WI38 (cell line): ENCODE data around the gene APOBEC3F.

Experiments
- H3K4me3 ChIP-seq: 2 replicates; pipeline ENCODE4 v1.5.1; 2011; ENCODE audit warnings: low read depth, mild to moderate bottlenecking, control low read depth, low read length
- TF ChIP-seq, protein P1 (sequence below): IDR thresholded peaks from 2 replicates; pipeline ENCODE4 v1.5.1; 2012; ENCODE audit warnings: low read depth, mild to moderate bottlenecking, control low read depth, low read length

Gene APOBEC3F

DNA sequence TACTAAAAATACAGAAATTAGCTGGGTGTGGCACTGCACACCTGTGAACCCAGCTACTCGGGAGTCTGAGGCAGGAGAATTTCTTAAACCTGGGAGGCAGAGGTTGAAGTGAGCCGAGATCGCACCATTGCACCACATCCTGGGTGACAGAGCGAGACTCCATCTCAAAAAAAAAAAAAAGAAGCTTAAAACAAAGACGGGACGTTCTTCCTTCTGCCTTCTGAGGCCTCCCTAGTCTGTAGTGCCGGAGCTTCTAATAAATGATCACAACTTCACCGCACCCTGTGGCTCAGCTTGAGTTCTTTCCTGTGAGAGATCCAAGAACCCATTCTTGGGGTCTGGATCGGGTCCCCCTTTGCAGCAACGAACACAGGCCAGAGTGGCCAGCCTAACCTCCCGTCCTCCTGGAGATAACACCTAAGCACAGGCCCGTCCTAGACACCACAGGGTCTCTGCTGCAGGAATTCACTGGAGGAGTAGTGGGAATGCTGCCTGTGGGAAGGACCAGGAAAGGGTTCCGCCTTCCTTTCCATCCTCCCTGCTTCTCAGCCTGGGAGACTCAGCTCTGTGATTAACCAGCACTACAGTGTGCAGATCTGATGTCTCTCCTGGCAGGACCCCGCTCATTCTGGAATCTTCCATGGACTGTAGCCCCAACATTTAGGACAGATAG, 54.2 kb downstream of the APOBEC3F start:
- H3K4me3 ChIP-seq = no peak overlapping the region
- TF ChIP-seq, protein P1, sequence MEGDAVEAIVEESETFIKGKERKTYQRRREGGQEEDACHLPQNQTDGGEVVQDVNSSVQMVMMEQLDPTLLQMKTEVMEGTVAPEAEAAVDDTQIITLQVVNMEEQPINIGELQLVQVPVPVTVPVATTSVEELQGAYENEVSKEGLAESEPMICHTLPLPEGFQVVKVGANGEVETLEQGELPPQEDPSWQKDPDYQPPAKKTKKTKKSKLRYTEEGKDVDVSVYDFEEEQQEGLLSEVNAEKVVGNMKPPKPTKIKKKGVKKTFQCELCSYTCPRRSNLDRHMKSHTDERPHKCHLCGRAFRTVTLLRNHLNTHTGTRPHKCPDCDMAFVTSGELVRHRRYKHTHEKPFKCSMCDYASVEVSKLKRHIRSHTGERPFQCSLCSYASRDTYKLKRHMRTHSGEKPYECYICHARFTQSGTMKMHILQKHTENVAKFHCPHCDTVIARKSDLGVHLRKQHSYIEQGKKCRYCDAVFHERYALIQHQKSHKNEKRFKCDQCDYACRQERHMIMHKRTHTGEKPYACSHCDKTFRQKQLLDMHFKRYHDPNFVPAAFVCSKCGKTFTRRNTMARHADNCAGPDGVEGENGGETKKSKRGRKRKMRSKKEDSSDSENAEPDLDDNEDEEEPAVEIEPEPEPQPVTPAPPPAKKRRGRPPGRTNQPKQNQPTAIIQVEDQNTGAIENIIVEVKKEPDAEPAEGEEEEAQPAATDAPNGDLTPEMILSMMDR = no peak

DNA sequence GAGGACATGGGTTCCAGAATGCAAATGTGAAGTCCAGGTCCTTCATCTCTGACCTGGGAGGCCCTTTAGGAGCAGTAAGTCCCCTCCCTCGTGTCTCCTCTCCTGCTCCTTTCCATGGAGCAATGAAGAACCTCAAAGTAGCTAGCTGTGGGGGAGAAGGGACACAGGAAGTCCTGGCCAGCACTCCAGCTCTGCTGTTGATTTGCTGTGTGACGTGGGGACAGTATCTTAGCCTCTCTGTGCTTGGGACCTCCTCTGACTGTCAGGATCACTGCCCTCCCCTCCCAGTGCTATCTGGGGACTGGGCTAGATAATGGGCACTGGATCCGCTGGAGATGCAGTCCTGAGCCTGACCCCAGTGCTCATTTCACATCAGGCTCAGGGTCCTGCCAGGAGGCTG, 55.3 kb downstream of the APOBEC3F start:
- TF ChIP-seq, protein P1 = no peak
- H3K4me3 ChIP-seq = no peak overlapping the region

DNA sequence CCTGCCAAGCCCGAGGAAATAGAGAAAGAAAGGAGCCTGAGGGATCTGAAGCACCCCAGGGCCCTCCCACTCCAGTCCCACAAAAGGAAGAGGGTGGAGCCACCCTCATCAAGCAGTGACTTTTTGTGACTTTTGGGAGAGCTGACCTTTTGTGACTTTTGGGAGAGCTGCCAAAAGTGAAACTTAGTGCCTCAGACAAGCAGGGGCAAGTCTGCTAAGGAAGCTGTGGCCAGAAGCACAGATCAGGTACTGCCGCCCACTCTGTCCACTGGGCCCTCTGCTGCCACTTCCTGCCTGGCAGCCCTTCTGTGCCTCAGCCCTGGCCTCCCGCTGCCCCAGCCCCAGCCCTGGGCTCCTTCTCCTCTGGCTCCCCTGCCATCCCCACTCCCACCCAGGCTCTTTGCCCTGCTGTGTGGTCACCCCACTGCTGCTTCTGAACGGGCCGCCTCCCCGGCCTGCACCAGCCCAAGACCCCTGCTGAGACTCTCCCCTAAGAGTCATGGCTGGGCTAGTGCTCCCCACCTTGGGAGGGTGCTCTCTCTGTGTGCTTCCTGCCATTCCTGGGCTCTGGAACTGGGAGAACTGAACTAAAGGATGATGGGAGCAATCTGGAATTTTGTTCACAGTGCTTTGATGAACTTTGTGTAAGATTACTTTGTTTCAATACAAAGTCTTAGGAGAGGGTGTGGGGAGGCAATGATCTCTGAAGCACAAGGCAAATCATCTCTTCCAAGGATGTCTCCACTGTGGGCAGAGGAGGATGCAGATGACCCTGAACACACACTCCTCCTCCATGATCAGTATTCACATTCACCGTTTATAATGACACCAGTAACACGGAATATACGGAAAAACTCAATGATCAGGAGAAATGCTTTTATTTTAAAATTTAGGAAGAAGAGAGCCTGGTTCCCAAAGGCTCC, 56.7 kb downstream of the APOBEC3F start, which contains the start of gene APOBEC3H:
APOBEC3H (plus strand) TSS at position 147 of the 923 bp plus-strand sequence. CDS start 3,035 bp downstream, outside the sequence.
- H3K4me3 ChIP-seq = no peak within 1 kb of the TSS
- TF ChIP-seq, protein P1 = no peak

DNA sequence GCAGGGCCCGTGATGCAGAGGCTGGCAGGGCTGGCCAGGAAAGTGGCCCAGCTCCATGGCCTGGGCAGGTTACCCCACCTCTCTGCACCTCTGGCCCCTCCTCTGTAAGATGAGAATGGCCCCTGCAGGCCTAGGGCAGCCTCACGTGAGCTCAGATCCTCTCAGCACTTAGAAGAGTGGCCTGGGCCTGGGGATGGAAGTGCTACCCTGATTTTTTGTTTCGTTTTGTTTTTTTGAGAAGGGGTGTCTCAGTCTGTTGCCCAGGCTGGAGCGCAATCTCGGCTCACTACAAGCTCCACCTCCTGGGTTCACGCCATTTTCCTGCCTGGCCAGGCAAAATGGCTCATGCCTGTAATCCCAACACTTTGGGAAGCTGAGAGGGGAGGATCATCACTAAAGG, 57.4 kb downstream of the APOBEC3F start:
- no peak overlapping the region for H3K4me3 ChIP-seq
- TF ChIP-seq, protein P1 = no peak

DNA sequence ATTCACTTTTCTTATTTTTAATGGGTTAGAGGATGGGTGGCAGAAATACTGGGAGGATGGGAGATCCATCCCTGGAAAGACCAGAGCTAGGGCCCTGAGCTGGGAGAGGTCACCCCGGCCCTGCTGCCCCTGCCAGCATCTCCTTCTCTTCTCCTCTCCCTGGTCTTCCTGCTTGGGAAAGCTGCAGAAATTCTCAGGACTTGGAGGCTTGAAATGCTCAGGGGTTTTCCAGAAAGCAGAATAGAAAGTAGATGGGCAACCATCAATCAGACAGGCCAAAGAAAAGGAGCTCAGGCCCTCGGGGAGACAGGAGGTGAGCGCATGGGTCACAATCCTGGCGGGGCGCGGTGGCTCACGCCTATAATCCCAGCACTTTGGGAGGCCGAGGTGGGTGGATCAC, 57.9 kb downstream of the APOBEC3F start:
- H3K4me3 ChIP-seq = no peak overlapping the region
- TF ChIP-seq, protein P1 = no peak

DNA sequence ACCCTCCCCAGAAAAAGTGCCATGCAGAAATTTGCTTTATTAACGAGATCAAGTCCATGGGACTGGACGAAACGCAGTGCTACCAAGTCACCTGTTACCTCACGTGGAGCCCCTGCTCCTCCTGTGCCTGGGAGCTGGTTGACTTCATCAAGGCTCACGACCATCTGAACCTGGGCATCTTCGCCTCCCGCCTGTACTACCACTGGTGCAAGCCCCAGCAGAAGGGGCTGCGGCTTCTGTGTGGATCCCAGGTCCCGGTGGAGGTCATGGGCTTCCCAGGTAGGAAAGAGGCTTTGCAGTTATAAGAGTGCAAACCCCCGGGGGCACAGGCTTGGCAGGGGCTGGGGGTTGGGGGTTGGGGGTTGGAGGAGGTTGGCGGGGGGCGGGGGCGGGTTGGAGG, 60.6 kb downstream of the APOBEC3F start:
- TF ChIP-seq, protein P1 = no peak
- H3K4me3 ChIP-seq = no peak overlapping the region

DNA sequence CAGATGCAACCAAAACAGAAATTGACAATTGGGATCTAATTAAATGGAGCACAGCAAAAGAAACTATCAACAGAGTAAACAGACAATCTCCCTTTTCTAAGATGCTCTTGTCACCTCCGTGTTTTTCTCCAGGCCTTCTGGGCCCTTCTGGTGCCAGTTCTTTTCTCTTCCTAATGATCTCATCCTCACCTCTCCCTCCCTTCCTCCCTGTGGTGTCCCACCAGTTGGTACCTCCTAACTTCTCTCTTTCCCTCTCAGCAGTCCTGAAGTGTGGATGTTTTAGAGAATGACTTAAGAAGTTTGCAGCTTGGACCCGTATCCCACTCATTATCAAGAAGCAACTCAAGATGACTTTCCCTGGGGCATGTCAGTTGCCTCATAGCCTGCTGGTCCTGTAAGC, 62.8 kb downstream of the APOBEC3F start:
- no peak overlapping the region for H3K4me3 ChIP-seq
- TF ChIP-seq, protein P1 = no peak
